EL (cell line): ENCODE measurements around the gene EFNA2.

Experiments used
- DNase-seq: peaks from one replicate; pipeline ENCODE4 v3.0.0-alpha.2; 2016

The EFNA2 gene

GRCh38 chr19:1284979-1285736 lies 515 bp upstream of the EFNA2 start:
- DNase-seq = no peak

- no peak for DNase-seq
Measured at GRCh38 chr19:1286487-1287353, 1.0 kb downstream of the EFNA2 start.

GRCh38 chr19:1287354-1288225 lies 1.9 kb downstream of the EFNA2 start:
- no peak for DNase-seq

- DNase-seq = no peak
Measured at GRCh38 chr19:1288226-1288612, 2.5 kb downstream of the EFNA2 start.

GRCh38 chr19:1288833-1289685 lies 3.4 kb downstream of the EFNA2 start:
- DNase-seq = no peak

GRCh38 chr19:1289686-1290025 lies 4.0 kb downstream of the EFNA2 start:
- no peak for DNase-seq

GRCh38 chr19:1290196-1290702 lies 4.6 kb downstream of the EFNA2 start:
- DNase-seq = no peak

GRCh38 chr19:1290703-1291651 lies 5.3 kb downstream of the EFNA2 start:
- no peak for DNase-seq

- no peak for DNase-seq
Measured at GRCh38 chr19:1291761-1292418, 6.2 kb downstream of the EFNA2 start.

- no peak for DNase-seq
Measured at GRCh38 chr19:1292419-1293151, 6.9 kb downstream of the EFNA2 start.

GRCh38 chr19:1293782-1294604 lies 8.3 kb downstream of the EFNA2 start:
- DNase-seq = no peak

- no peak for DNase-seq
Measured at GRCh38 chr19:1294688-1295087, 9.0 kb downstream of the EFNA2 start.

- DNase-seq = no peak
Measured at GRCh38 chr19:1295169-1296012, 9.7 kb downstream of the EFNA2 start.

GRCh38 chr19:1296078-1296477 lies 10.4 kb downstream of the EFNA2 start:
- DNase-seq = no peak

GRCh38 chr19:1296575-1297271 lies 11.1 kb downstream of the EFNA2 start:
- DNase-seq = no peak

GRCh38 chr19:1298235-1298634 lies 12.6 kb downstream of the EFNA2 start:
- no peak for DNase-seq

- no peak for DNase-seq
Measured at GRCh38 chr19:1299801-1300200, 14.1 kb downstream of the EFNA2 start.
